Measurements from ENCODE around the gene TAT.
"Not testable (repeated sequence)": the region's sequence is repeated elsewhere in the genome, so short reads cannot be mapped to it uniquely, and the experiment has no call there.

TAT gene

GRCh38 chr16:71622088-71622487 lies 45.2 kb upstream of the TAT start:
- TF ChIP-seq CTCF (IDR thresholded peaks at IDR 0.05) = no peak
- no peak overlapping the region for H2AFZ ChIP-seq
- H3K79me2 ChIP-seq = no peaks in the 10 kb centered on the region
- no peaks in the 10 kb centered on the region for H3K27me3 ChIP-seq (ENCODE audit: control insufficient read depth, insufficient read depth, low read length)
- H3K27ac ChIP-seq = no peak overlapping the region
- no peaks in the 10 kb centered on the region for H3K4me1 ChIP-seq
- H3K4me3 ChIP-seq (ENCODE audit: low read depth, low read length) = no peak overlapping the region
- no peaks in the 10 kb centered on the region for H3K9me3 ChIP-seq (ENCODE audit: control insufficient read depth, low read length)
- no peak overlapping the region for H3K9ac ChIP-seq
- H3K36me3 ChIP-seq (ENCODE audit: control insufficient read depth, insufficient read depth, low read length) = no peaks in the 10 kb centered on the region
- no peak overlapping the region for H3K4me2 ChIP-seq (ENCODE audit: low read length)

GRCh38 chr16:71618429-71618828 lies 41.5 kb upstream of the TAT start:
- no peak for TF ChIP-seq CTCF (IDR thresholded peaks at IDR 0.05)
- Histone ChIP-seq H3K4me2 (ENCODE audit: low read length) (no peak overlapping the region), H3K4me3 (ENCODE audit: low read depth, low read length) (no peak overlapping the region), H3K9ac (no peak overlapping the region), H3K9me3 (ENCODE audit: control insufficient read depth, low read length) (no peaks in the 10 kb centered on the region), H3K4me1 (no peaks in the 10 kb centered on the region), H3K36me3 (ENCODE audit: control insufficient read depth, insufficient read depth, low read length) (no peaks in the 10 kb centered on the region), H3K27me3 (ENCODE audit: control insufficient read depth, insufficient read depth, low read length) (no peaks in the 10 kb centered on the region), H3K79me2 (no peaks in the 10 kb centered on the region), H3K27ac (no peak overlapping the region), H2AFZ (no peak overlapping the region)

GRCh38 chr16:71614956-71615355 lies 38.1 kb upstream of the TAT start:
- H2AFZ ChIP-seq; H3K9ac ChIP-seq; H3K27ac ChIP-seq; H3K4me1 ChIP-seq; H3K4me2 ChIP-seq (ENCODE audit: low read length); H3K27me3 ChIP-seq (ENCODE audit: control insufficient read depth, insufficient read depth, low read length); H3K9me3 ChIP-seq (ENCODE audit: control insufficient read depth, low read length); H3K4me3 ChIP-seq (ENCODE audit: low read depth, low read length); H3K79me2 ChIP-seq; H3K36me3 ChIP-seq (ENCODE audit: control insufficient read depth, insufficient read depth, low read length): not testable (repeated sequence)

- Histone ChIP-seq H3K4me1 (no peaks in the 10 kb centered on the region), H3K79me2 (no peaks in the 10 kb centered on the region), H3K4me3 (ENCODE audit: low read depth, low read length) (no peak overlapping the region), H2AFZ (peak overlapping the region; percentile 36), H3K27me3 (ENCODE audit: control insufficient read depth, insufficient read depth, low read length) (no peaks in the 10 kb centered on the region), H3K9me3 (ENCODE audit: control insufficient read depth, low read length) (no peaks in the 10 kb centered on the region), H3K27ac (no peak overlapping the region), H3K4me2 (ENCODE audit: low read length) (no peak overlapping the region), H3K9ac (no peak overlapping the region), H3K36me3 (ENCODE audit: control insufficient read depth, insufficient read depth, low read length) (no peaks in the 10 kb centered on the region)
- peak; percentile 87 for TF ChIP-seq CTCF (IDR thresholded peaks at IDR 0.05)
Observed at GRCh38 chr16:71610936-71611871, 34.3 kb upstream of the TAT start.

- no peak overlapping the region for H3K4me3 ChIP-seq (ENCODE audit: low read depth, low read length)
- H3K79me2 ChIP-seq = no peaks in the 10 kb centered on the region
- H3K4me2 ChIP-seq (ENCODE audit: low read length) = no peak overlapping the region
- H3K27me3 ChIP-seq (ENCODE audit: control insufficient read depth, insufficient read depth, low read length) = no peaks in the 10 kb centered on the region
- no peak overlapping the region for H3K9ac ChIP-seq
- no peaks in the 10 kb centered on the region for H3K4me1 ChIP-seq
- no peaks in the 10 kb centered on the region for H3K9me3 ChIP-seq (ENCODE audit: control insufficient read depth, low read length)
- TF ChIP-seq CTCF (IDR thresholded peaks at IDR 0.05) = no peak
- H3K36me3 ChIP-seq (ENCODE audit: control insufficient read depth, insufficient read depth, low read length) = no peaks in the 10 kb centered on the region
- no peak overlapping the region for H2AFZ ChIP-seq
- no peak overlapping the region for H3K27ac ChIP-seq
Observed at GRCh38 chr16:71610447-71610846, 33.6 kb upstream of the TAT start.

Data from parathyroid adenoma (tissue), 2 donors.